HepG2 (cell line): ENCODE measurements around the gene SMG5. TPM values are rescaled to one million over a fixed set of nuclear protein-coding genes. Genes with fewer than 3 reads are reported as not detected.

ENCODE experiments used
- ARHGAP35 ChIP-seq: sonication (generic); formaldehyde crosslinking; IDR thresholded peaks from 2 replicates; pipeline ENCODE4 v1.9.0; 2022; ENCODE audit warnings: mild to moderate bottlenecking, inconsistent platforms, moderate library complexity, missing genetic modification reagents, borderline replicate concordance
- EZH2 ChIP-seq: conservative IDR thresholded peaks from 2 replicates; pipeline ENCODE4 v1.6.1; 2012; ENCODE audit warnings: mild to moderate bottlenecking, low read depth, low read length, moderate library complexity
- FOXJ3 ChIP-seq: sonication (generic); formaldehyde crosslinking; IDR thresholded peaks from 2 replicates; pipeline ENCODE4 v1.4.0; 2020; ENCODE audit warnings: missing genetic modification reagents, mild to moderate bottlenecking, borderline replicate concordance
- HOXA3 ChIP-seq: sonication (generic); formaldehyde crosslinking; IDR thresholded peaks from 2 replicates; pipeline ENCODE4 v1.5.0; 2020; ENCODE audit warnings: missing genetic modification reagents
- NFYC ChIP-seq: IDR thresholded peaks from 2 replicates; pipeline ENCODE4 v1.6.1; 2016; ENCODE audit warnings: missing genetic modification reagents, missing compliant biosample characterization
- TMF1 ChIP-seq: sonication (generic); formaldehyde crosslinking; IDR thresholded peaks from 2 replicates; pipeline ENCODE4 v1.8.1; 2022; ENCODE audit warnings: low read depth, missing genetic modification reagents
- ZNF383 ChIP-seq: sonication (generic); formaldehyde crosslinking; IDR thresholded peaks from 2 replicates; pipeline ENCODE4 v1.4.0; 2020; ENCODE audit warnings: missing genetic modification reagents, mild to moderate bottlenecking, borderline replicate concordance
- ZNF674 ChIP-seq: sonication (generic); formaldehyde crosslinking; IDR thresholded peaks from 2 replicates; pipeline ENCODE4 v1.5.0; 2020; ENCODE audit warnings: low read depth, mild to moderate bottlenecking, missing genetic modification reagents
- polyA plus RNA-seq, 8 experiments: library from polyadenylated mRNA; depleted of rRNA in 3 of 8; stranded (reverse) in 7 of 8; unstranded in 1 of 8; fragments of >200 nt; fragmentation: Illumina TruSeq in 4 of 8; extraction: Trizol in 4 of 8; gene quantifications; 2 replicates each; pipeline versions ENCODE4 v1.2.1 to v1.2.3, GENCODE V29; 2011 to 2016; ENCODE audit warnings: low read depth in 4 of 8, missing spikeins in 1 of 8, mixed read lengths in 1 of 8; ENCODE audit not compliant: insufficient read depth in 1 of 8
- total RNA-seq, 5 experiments: library from RNA; depleted of rRNA; stranded (reverse); fragments of >200 nt; fragmentation: Illumina TruSeq; extraction: Trizol; gene quantifications; 2 replicates each; pipeline ENCODE4 v1.2.3, GENCODE V29; 2016; ENCODE audit warnings: low read depth in 1 of 5
- TF ChIP-seq, protein P1 (sequence below): sonication (generic); formaldehyde crosslinking; IDR thresholded peaks from 2 replicates; pipeline ENCODE4 v1.5.0; 2020; ENCODE audit warnings: mild to moderate bottlenecking, missing genetic modification reagents, borderline replicate concordance
- TF ChIP-seq, protein P2 (sequence below): sonication (generic); formaldehyde crosslinking; IDR thresholded peaks from 2 replicates; pipeline ENCODE4 v1.4.0; 2020; ENCODE audit warnings: missing genetic modification reagents
- TF ChIP-seq, protein P3 (sequence below): sonication (generic); formaldehyde crosslinking; IDR thresholded peaks from 2 replicates; pipeline ENCODE4 v1.9.0; 2022; ENCODE audit warnings: low read depth, missing genetic modification reagents
- TF ChIP-seq, protein P4 (sequence below): sonication (generic); formaldehyde crosslinking; IDR thresholded peaks from 2 replicates; pipeline ENCODE4 v1.4.0; 2020; ENCODE audit warnings: mild to moderate bottlenecking, missing genetic modification reagents
- TF ChIP-seq, protein P5 (sequence below): sonication (generic); formaldehyde crosslinking; IDR thresholded peaks from 2 replicates; pipeline ENCODE4 v1.4.0; 2020; ENCODE audit warnings: missing genetic modification reagents, low read depth, mild to moderate bottlenecking, borderline replicate concordance

SMG5 gene
- total and polyA plus RNA-seq, 2 of the 13 experiments (the other 11 are each of a cell fraction or from before 2014, with no cell fraction given): 50.5 to 84.0 TPM

DNA sequence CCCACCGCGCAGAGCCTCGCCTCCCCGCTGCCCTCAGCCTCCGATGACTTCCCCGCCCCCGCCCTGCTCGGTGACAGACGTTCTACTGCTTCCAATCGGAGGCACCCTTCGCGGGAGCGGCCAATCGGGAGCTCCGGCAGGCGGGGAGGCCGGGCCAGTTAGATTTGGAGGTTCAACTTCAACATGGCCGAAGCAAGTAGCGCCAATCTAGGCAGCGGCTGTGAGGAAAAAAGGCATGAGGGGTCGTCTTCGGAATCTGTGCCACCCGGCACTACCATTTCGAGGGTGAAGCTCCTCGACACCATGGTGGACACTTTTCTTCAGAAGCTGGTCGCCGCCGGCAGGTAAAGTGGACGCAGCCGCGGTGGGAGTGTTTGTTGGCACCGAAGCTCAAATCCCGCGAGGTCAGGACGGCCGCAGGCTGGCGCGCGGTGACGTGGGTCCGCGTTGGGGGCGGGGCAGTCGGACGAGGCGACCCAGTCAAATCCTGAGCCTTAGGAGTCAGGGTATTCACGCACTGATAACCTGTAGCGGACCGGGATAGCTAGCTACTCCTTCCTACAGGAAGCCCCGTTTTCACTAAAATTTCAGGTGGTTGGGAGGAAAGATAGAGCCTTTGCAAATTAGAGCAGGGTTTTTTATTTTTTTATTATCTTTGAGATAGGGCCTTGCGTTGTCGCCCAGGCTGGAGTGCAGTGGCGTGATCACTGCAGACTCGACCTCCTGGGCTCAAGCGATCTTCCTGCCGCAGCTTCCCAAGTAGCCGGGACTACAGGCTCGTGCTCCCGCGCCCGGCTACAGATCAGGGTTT lies 69.6 kb downstream of the SMG5 start, which contains the start of gene PMF1 (continued):
- TF ChIP-seq, protein P1, sequence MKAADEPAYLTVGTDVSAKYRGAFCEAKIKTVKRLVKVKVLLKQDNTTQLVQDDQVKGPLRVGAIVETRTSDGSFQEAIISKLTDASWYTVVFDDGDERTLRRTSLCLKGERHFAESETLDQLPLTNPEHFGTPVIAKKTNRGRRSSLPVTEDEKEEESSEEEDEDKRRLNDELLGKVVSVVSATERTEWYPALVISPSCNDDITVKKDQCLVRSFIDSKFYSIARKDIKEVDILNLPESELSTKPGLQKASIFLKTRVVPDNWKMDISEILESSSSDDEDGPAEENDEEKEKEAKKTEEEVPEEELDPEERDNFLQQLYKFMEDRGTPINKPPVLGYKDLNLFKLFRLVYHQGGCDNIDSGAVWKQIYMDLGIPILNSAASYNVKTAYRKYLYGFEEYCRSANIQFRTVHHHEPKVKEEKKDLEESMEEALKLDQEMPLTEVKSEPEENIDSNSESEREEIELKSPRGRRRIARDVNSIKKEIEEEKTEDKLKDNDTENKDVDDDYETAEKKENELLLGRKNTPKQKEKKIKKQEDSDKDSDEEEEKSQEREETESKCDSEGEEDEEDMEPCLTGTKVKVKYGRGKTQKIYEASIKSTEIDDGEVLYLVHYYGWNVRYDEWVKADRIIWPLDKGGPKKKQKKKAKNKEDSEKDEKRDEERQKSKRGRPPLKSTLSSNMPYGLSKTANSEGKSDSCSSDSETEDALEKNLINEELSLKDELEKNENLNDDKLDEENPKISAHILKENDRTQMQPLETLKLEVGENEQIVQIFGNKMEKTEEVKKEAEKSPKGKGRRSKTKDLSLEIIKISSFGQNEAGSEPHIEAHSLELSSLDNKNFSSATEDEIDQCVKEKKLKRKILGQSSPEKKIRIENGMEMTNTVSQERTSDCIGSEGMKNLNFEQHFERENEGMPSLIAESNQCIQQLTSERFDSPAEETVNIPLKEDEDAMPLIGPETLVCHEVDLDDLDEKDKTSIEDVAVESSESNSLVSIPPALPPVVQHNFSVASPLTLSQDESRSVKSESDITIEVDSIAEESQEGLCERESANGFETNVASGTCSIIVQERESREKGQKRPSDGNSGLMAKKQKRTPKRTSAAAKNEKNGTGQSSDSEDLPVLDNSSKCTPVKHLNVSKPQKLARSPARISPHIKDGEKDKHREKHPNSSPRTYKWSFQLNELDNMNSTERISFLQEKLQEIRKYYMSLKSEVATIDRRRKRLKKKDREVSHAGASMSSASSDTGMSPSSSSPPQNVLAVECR: peak; percentile 81
- TF ChIP-seq, protein P2, sequence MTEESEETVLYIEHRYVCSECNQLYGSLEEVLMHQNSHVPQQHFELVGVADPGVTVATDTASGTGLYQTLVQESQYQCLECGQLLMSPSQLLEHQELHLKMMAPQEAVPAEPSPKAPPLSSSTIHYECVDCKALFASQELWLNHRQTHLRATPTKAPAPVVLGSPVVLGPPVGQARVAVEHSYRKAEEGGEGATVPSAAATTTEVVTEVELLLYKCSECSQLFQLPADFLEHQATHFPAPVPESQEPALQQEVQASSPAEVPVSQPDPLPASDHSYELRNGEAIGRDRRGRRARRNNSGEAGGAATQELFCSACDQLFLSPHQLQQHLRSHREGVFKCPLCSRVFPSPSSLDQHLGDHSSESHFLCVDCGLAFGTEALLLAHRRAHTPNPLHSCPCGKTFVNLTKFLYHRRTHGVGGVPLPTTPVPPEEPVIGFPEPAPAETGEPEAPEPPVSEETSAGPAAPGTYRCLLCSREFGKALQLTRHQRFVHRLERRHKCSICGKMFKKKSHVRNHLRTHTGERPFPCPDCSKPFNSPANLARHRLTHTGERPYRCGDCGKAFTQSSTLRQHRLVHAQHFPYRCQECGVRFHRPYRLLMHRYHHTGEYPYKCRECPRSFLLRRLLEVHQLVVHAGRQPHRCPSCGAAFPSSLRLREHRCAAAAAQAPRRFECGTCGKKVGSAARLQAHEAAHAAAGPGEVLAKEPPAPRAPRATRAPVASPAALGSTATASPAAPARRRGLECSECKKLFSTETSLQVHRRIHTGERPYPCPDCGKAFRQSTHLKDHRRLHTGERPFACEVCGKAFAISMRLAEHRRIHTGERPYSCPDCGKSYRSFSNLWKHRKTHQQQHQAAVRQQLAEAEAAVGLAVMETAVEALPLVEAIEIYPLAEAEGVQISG (CRISPR knock-in tag): peak; percentile 87
- TF ChIP-seq FOXJ3 (CRISPR knock-in tag) (0 out of 2 replicates have a peak, but pooled peaks have one; percentile 46), ZNF674 (CRISPR knock-in tag) (no peak), HOXA3 (CRISPR knock-in tag) (peak; percentile 96), TMF1 (CRISPR knock-in tag) (peak; percentile 57; the same call in 1 of the 2 replicates), EZH2 (no peak), NFYC (peak; percentile 96), ARHGAP35 (peak; percentile 68; the same call in 1 of the 2 replicates), ZNF383 (CRISPR knock-in tag) (peak; percentile 58; the same call in 1 of the 2 replicates)
- TF ChIP-seq, protein P3, sequence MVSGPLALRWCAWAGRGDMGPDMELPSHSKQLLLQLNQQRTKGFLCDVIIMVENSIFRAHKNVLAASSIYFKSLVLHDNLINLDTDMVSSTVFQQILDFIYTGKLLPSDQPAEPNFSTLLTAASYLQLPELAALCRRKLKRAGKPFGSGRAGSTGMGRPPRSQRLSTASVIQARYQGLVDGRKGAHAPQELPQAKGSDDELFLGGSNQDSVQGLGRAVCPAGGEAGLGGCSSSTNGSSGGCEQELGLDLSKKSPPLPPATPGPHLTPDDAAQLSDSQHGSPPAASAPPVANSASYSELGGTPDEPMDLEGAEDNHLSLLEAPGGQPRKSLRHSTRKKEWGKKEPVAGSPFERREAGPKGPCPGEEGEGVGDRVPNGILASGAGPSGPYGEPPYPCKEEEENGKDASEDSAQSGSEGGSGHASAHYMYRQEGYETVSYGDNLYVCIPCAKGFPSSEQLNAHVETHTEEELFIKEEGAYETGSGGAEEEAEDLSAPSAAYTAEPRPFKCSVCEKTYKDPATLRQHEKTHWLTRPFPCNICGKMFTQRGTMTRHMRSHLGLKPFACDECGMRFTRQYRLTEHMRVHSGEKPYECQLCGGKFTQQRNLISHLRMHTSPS (CRISPR knock-in tag): no peak
- TF ChIP-seq, protein P4, sequence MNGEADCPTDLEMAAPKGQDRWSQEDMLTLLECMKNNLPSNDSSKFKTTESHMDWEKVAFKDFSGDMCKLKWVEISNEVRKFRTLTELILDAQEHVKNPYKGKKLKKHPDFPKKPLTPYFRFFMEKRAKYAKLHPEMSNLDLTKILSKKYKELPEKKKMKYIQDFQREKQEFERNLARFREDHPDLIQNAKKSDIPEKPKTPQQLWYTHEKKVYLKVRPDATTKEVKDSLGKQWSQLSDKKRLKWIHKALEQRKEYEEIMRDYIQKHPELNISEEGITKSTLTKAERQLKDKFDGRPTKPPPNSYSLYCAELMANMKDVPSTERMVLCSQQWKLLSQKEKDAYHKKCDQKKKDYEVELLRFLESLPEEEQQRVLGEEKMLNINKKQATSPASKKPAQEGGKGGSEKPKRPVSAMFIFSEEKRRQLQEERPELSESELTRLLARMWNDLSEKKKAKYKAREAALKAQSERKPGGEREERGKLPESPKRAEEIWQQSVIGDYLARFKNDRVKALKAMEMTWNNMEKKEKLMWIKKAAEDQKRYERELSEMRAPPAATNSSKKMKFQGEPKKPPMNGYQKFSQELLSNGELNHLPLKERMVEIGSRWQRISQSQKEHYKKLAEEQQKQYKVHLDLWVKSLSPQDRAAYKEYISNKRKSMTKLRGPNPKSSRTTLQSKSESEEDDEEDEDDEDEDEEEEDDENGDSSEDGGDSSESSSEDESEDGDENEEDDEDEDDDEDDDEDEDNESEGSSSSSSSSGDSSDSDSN (CRISPR knock-in tag): 0 out of 2 replicates have a peak, but pooled peaks have one; percentile 49
- TF ChIP-seq, protein P5, sequence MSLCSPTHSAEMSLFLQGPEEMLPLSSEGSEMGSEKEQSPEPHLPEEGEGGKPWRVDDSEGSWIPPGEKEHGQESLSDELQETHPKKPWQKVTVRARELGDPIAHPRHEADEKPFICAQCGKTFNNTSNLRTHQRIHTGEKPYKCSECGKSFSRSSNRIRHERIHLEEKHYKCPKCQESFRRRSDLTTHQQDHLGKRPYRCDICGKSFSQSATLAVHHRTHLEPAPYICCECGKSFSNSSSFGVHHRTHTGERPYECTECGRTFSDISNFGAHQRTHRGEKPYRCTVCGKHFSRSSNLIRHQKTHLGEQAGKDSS (CRISPR knock-in tag): peak; percentile 85; the same call in 1 of the 2 replicates
